GM18870 (cell line): Measurements from ENCODE around the gene HPDL.
A peak's percentile ranks its signal among the peaks of the same experiment; 100 is the strongest.

Source experiments
- ATAC-seq: cut with Tn5 transposase; IDR thresholded peaks from one replicate; pipeline ENCODE4 v1.9.1; 2021; ENCODE audit warnings: moderate library complexity; ENCODE audit not compliant: unreplicated experiment

HPDL gene

DNA sequence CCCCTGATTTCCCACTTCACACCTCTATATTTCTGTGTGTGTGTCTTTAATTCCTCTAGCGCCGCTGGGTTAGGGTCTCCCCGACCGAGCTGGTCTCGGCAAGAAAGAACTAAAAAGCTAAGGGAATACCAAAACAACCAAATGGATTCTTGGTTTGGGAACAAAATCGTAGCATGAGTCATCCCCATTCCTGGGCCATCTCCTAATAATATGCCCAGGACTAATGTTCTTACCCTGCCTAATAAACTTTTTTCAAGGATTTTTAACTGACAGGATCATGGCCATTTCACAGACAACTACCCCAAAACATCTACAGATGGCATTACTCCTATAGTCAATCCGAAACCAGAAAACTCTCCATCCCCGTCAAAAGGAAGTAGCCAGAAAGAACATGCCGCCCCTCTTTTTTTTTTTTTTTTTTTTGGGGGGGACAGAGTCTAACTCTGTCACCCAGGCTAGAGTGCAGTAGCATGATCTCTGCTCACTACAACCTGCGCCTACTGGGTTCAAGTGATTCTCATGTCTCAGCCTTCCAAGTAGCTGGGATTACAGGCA, 4.1 kb upstream of the HPDL start:
- ATAC-seq = no peak

DNA sequence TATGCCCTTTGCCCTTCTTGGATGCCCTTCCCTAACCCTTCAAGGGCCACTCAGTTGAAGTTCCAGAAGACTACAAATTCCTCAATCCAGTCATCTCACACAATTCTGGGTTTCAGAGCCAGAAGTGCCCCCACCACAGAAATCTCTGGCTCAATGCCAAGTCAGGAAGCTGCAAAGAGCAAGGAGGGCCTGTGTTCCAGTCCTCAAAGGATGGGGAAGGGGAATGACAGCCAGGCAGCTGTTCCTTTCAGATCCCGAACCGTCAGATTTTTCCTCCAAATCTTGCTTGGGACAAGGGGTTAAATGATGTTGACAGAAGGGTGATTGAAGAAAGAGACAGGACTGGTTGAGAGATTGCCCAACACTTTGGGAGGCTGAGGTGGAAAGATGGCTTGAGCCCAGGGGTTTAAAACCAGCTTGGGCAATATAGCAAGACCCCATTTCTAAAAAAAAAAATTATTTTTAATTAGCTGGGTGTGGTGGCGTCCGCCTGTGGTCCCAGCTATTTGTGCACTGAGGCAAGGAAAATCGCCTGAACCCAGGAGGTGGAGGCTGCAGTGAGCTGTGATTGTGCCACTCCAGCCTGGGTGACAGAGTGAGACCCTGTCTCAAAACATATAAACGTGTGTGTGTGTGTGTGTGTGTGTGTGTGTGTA, 716 bp upstream of the HPDL start:
- no peak for ATAC-seq

DNA sequence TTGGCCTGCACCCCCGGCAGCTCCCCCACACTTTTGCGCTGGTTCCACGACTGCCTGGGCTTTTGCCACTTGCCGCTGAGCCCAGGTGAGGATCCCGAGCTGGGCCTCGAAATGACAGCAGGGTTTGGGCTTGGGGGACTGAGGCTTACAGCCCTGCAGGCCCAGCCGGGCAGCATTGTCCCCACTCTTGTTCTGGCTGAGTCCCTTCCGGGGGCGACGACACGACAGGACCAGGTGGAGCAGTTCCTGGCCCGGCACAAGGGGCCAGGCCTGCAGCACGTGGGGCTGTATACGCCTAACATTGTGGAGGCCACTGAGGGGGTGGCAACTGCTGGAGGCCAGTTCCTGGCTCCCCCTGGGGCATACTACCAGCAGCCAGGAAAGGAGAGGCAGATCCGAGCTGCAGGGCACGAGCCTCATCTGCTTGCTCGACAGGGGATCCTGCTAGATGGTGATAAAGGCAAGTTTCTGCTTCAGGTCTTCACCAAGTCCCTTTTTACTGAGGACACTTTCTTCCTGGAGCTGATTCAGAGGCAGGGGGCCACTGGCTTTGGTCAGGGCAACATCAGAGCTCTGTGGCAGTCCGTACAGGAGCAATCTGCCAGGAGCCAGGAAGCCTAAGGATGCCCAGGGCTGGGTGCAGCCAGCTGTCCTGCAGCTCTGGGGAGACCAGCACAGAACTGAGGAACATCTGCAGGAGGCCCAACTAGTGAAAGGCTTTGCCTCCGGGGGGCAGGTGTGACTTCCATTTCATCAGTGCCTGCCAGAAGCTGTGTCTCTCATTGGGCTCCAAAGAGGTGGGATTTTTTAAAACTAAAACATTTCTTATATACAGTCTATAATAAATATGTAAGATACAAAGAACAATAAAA, 1.2 kb downstream of the HPDL start:
- ATAC-seq = no peak

DNA sequence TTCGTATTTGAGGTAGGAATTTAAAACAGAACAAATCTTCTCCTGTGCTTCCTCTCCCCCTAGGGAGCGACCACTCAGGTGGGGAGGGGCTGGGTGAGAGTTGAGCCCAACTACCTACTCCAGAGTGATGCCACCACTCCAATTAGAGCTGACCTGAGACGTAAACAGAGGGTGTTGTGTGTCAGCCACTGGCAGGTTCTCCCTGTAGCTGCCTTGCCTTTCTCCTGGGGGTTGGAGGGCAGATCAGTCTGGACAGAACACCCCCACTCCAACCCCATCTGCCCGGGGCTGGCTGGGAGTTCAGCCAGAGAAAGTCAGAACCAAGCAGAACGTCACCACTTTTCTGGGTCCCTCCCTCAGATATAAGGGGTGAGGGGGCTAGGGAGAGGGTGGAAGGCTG, 2.0 kb downstream of the HPDL start:
- no peak for ATAC-seq

DNA sequence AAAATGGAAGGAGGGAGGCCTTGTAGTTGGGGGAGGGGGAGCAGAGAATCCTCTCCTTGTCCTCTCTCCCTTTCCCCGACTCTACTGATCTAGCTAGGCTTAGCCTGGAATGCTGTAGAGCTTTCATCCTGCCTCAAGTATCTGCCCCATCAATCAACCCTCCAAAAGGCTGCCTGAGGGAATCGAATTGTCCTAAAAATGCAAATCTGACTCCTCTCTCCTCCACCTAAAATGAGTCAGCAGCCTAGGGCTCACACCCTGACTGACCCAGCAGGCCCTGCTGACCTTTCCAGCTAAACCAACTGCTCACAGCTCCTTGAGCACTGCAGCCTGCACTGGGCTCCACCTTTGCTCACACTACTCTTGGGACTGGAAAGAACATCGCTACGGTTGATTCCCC, 2.8 kb downstream of the HPDL start:
- no peak for ATAC-seq

DNA sequence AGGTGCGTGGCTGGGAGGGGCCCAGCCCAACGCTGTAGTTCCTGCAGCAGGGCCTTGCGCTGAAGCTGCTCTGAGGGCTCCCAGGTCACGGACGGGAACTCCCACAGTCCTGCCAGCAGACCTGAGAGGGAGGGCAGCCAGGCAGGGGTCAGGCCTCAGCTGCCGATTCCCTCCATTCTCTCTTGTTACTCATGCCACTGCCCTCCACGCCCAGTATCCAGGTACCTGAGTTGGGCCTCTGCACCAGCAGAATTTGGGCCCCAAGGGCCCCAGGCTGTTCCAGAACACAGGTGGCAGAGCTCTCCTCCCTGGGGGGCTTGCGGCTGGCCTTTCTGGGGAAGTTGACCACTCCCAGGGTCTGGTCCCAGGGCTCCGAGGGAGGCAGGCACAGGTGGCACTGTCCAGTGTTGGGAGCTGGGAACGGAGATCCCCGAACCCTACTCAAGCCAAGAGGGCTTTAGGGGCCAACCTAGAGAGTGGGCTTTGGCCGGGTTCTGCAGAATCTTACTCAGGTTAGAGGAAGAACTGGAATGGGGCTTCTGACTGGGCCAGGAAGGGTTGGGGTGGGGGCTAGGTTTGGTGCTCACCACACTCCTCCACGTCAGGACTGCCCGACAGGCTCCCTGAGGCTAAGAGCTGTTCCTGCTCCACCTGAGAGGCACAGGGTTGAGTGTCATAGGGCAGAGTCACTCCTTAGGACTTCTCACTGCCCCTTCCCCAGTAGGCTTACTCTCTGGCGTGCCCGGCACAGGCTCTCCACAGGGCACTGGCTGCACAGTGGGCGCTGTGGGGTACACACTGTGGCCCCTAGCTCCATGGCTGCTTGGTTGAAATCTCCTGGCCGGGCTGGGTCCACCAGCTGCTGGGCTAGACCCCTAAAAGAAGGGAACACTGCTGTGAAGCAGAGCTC, 5.0 kb downstream of the HPDL start:
- no peak for ATAC-seq

DNA sequence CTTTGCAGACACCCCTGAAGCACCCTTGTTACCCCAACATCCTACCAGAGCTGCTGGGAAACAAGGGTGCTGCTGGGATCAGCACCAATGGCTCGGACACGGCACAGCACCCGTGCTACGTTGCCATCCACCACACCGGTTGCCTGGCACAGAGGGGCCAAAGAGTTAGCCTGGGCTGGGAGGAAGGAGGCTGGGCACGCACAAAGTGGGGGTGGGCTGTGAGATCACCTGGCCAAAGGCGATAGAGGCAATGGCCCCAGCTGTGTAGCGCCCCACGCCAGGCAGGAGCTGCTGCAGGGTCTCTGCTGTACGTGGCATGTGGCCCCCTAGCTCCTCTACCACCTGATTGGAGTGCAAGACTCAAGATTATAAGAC, 5.6 kb downstream of the HPDL start:
- no peak for ATAC-seq

DNA sequence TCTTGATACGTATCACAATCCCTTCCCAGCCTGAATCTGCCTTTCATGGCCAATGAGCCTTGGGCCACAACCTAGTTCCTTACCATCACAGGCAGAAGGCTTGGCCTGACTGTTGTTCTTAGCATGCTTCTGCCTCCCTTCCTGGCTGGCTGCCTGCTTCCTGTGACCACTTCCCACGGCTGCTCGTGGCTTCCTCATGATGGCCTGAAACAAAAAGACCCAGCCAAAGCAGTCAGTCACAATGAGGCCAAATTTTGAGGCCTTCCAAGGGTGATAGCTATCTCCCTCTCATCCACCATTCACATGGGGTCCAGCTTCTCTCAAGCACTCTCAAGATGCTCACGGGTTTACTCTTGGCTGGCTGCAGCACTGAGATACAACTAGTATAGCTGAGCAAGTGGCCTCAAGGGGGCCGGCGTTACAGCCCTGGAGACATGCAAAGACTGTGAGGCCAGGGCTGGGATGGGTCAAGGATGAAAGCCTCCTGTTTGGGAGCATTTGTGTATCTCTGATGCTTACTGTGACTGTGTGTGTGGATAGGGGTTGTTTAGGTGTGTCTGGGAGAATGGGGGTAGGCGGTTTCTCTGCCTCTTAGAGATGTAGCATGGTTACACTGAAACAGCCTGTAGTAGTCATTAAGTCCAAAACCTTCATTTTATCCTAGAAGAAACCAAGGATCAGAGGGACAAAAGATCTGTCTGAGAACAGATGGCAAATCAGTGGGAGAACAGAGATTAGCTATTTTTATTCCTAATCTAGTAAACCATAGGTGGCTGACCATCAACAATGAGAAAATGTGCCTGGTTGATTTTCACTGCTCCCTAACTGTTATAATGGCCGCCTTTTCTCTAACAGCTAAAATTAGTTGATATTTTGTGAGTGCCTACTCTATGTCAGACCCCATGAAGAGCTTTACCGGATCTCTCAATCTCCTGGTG, 7.9 kb downstream of the HPDL start:
- no peak for ATAC-seq

DNA sequence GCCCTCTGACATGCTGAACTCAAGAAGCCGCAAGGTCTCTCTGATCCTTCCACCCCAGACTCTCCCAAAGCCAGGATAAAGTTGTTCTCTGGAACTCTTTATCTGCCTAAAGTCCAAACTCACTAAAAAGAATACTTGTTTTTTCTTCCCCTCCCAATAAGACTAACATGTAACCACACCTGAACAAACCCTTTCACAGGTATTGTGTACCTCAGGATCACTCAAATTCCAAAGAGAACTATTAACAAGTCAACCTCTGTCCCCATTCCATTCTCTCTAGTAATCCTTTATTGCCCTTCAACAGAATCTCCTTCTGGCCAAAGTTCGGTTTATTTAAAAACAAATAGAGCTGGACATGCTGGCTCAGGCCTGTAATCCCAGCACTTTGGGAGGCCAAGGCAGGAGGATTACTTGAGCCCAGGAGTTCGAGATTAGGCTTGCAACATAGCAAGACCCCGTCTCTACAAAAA, 9.2 kb downstream of the HPDL start:
- no peak for ATAC-seq

DNA sequence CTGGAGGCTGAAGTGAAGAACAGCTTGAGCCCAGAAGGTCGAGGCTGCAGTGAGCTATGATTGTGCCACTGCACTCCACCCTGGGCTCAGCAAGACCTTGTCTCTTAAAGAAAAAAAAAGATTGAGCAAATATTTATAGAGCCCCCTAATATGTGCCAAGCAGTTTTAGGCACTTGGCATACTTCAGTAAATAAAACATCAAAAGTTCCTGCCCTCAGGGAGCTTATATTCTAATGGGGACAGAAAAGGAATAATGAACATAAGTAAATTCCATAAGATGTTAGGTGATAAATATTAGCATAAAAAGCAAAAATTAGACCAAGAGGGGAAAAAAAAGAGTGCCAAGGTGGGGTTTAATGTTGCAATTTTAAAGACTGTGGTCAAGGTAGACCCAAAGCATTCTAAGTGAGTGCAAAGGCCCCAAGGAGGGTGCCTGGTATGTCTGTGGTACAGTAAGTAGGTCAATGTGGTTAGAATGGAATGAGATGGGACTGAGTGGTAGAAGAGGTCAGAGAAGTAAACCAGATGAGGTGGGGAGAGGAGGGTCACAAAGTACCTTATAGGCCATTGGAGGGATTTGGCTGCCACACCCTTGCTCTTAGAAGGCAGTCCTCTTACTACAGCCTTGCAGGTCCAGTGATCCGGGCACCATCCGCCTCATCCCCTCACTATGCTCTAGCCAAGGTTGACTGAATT, 11.1 kb downstream of the HPDL start:
- no peak for ATAC-seq

DNA sequence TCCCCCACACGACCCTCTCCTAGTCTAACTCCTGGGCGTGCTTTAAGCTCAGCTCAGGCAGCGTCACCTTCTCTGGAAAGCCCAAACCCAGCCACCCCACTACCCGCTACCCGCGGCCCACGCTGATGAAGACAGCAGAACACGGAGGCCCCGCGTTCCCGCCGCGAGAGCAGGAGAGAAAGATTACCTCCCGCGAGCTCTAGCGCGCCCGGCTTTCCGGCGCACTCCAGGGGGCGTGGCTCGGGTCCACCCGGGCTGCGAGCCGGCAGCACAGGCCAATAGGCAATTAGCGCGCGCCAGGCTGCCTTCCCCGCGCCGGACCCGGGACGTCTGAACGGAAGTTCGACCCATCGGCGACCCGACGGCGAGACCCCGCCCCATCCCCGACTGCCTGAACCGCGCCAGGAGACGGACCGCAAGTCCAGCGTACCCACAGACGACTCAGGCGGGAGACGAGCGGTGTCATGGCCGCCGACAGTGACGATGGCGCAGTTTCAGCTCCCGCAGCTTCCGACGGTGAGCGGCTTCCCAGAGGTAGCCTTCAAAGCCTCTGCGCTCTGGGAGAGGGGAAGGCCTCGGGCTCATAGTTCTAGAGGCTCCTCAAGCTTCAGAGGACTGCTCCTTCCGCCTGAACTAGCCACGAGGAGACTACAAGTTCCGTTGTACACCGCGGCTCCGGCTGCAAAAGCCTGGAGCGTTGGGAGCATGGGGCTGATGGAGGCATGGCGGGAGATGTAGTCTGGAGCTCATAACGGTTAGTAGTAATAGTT, 13.3 kb downstream of the HPDL start, which contains the start of the genes MUTYH and TOE1:
TSS of gene MUTYH (minus strand) at position 652 of the 770 bp plus-strand sequence. CDS start 5,935 bp downstream, outside the sequence.
TSS of gene TOE1 (plus strand) at position 382 of the 770 bp plus-strand sequence. CDS start at position 465, 83 bp downstream.
- peak; percentile 60 for ATAC-seq

DNA sequence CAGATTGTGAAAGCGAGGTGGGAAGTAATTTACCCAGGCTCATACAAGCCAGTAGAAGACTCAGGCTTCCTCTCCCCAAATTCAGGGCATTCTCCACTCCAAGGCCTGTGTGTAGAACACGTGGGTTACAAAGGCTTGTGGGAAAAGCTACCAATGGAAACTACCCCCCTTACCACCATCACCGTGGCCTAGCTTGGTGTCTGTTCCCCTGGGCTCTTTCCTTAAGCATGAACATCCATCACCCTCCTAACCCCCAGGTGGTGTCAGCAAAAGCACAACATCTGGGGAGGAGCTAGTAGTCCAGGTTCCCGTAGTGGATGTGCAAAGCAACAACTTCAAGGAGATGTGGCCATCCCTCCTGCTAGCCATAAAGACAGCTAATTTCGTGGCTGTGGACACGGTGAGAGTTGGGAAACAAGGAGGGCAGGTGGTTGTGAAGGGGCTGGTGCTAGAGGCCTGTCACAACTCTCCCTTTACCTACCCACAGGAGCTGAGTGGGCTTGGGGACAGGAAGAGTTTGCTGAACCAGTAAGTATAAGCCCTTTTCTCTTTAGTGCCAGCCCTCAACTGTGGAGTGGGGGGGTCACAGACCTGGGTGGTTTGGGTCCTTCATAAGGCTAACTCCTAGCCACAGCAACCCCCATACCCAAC, 14.2 kb downstream of the HPDL start:
- no peak for ATAC-seq

DNA sequence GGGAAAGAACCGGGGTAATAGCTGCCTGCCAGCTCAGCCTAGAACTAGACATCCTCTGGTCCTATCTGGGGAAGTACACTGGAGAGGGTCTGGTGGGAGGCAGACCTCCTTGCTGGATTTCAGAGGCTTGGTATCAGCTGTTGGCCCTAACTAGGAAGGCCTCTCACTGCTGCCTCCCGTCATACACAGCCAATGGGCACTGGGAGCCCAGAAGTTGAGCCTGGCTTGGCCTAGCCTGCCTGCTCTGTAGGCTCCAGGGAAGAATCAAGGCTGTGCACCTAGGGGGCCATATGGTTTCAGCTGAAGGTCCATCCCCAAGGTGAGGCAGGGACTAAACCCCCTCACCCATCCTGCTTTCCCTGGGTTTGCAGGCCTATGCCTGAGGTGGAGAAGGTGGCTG, 17.8 kb downstream of the HPDL start:
- no peak for ATAC-seq

DNA sequence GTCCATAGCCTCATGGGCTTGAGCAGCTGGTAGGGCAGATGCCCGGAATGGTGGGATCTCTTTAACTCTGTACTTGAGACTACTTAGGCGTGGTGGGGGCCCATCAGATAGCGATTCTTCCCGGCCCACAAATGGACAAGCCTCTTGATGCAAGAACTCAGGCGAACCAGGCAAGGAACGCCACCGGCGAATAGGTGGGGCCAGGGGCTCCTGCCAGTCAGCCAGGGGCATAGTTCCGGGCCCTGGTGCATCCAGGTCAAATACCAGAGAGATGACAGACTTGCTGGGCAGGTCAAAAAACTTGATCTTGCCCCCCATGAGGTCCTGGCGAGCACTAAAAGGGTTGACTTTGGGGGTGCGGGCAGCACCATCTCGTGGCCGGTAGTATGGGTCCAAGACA, 18.3 kb downstream of the HPDL start:
- no peak for ATAC-seq

DNA sequence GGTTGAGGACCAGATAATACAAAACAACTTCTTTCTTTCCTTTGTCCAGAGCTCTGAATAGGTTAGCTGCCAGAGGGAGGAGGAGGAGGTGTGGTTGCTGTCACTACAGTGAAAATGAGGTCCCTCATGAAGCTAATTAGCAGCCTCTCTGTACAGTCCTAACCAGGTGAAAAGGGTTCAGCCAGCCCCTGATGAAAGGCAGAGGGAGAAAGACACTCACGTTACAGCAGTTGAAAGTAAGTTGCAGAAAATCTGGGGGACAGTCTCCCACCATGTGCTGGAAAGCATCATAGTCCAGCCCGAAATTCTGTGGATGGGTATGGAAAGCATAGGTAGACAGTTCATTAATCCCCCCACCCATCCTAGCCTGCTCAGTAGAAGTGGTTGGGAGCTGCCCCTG, 19.8 kb downstream of the HPDL start:
- no peak for ATAC-seq

DNA sequence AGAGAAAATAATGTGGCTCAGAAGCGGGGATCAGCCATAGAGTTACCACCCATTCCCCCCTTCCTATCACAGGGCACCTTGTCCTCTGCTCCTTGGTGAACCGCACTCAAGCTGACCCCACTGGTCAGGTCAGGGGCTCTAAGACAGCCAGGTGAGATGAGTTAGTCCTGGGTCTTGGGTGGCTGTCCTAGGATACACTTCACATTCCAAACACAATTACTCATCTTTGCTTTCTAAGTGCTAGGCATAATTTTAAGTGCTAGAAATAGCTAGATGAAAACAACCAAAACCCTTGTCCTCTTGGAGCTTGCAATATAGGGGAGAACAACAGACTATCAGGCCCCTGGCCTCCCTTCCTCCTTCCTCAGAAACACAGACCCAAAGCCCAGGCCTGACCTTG, 21.3 kb downstream of the HPDL start:
- ATAC-seq = no peak

DNA sequence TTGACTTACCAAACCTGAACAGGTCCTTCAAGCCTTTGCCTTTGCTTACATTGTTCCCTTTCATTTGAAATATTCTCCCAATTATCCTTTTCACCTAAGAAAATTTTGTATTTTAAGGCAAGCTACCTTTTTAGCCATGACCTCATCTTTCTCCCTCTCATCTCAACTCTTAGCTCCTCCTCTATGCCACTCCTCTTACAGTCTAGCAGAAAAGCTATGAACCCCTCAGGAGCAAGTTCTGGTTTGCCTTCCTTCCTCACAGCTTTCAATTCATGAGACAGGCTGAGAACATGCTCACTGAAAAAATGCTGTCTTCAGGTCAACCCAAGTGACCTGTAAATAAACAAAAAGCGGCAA, 21.9 kb downstream of the HPDL start:
- no peak for ATAC-seq
